Keratinocyte (primary cell): ENCODE measurements around the gene SIM2. TPM values are rescaled to one million over a fixed set of nuclear protein-coding genes. Genes with fewer than 3 reads are reported as not detected.

Source experiments
- DNase-seq: peaks from one replicate; pipeline ENCODE4 v3.0.0-alpha.2; 2011; ENCODE audit warnings: low read depth, missing footprints, low spot score
- FAIRE-seq: peaks from 2 replicates; lab custom pipeline; 2011; peaks lifted over from hg19 to GRCh38; lab: Jason Lieb, UNC
- H2AFZ ChIP-seq: 2 replicates; pipeline ENCODE4 v1.6.0; 2012; ENCODE audit warnings: low read length, control low read depth, inconsistent platforms; ENCODE audit not compliant: control insufficient read depth
- H3K27ac ChIP-seq: 2 replicates; pipeline ENCODE4 v1.5.1; 2011; ENCODE audit warnings: low read length; ENCODE audit not compliant: control insufficient read depth, insufficient read depth
- H3K27me3 ChIP-seq: 3 replicates; pipeline ENCODE4 v1.6.0; 2011; ENCODE audit warnings: low read length; ENCODE audit not compliant: control insufficient read depth, insufficient read depth; ENCODE audit errors: extremely low read depth
- H3K36me3 ChIP-seq, 2 experiments: 2 replicates in 1 of 2; 3 replicates in 1 of 2; pipeline ENCODE4 v1.5.1; 2011; ENCODE audit warnings: low read length in 2 of 2, mild to moderate bottlenecking in 1 of 2; ENCODE audit not compliant: control insufficient read depth in 2 of 2, insufficient read depth in 2 of 2; ENCODE audit errors: extremely low read depth in 1 of 2
- H3K4me1 ChIP-seq: 3 replicates; pipeline ENCODE4 v1.5.1; 2011; ENCODE audit warnings: low read length; ENCODE audit not compliant: control insufficient read depth, insufficient read depth; ENCODE audit errors: extremely low read depth
- H3K4me2 ChIP-seq: 3 replicates; pipeline ENCODE4 v1.6.0; 2011; ENCODE audit warnings: low read depth, low read length; ENCODE audit not compliant: control insufficient read depth, insufficient read depth; ENCODE audit errors: extremely low read depth
- H3K4me3 ChIP-seq, 3 experiments: fragments of 200-600 bp in 1 of 3; sonication (generic) in 1 of 3; 2 replicates in 2 of 3; 3 replicates in 1 of 3; pipeline ENCODE4 v1.5.1; 2011 to 2016; ENCODE audit warnings: low read length in 3 of 3, mild to moderate bottlenecking in 3 of 3, control low read depth in 2 of 3, inconsistent platforms in 1 of 3, low read depth in 1 of 3, mixed read lengths in 1 of 3, mixed run types in 1 of 3, moderate library complexity in 1 of 3; ENCODE audit not compliant: control insufficient read depth in 2 of 3, insufficient read depth in 2 of 3; ENCODE audit errors: extremely low read depth in 1 of 3
- H3K79me2 ChIP-seq: 2 replicates; pipeline ENCODE4 v1.6.0; 2012; ENCODE audit warnings: low read length; ENCODE audit not compliant: control insufficient read depth, insufficient read depth
- H3K9ac ChIP-seq: 3 replicates; pipeline ENCODE4 v1.6.0; 2011; ENCODE audit warnings: low read length; ENCODE audit not compliant: control insufficient read depth, insufficient read depth; ENCODE audit errors: extremely low read depth
- H3K9me1 ChIP-seq: 3 replicates; pipeline ENCODE4 v1.6.0; 2011; ENCODE audit warnings: low read length; ENCODE audit not compliant: control insufficient read depth, insufficient read depth; ENCODE audit errors: extremely low read depth
- H3K9me3 ChIP-seq: 2 replicates; pipeline ENCODE4 v1.5.1; 2012; ENCODE audit warnings: low read depth, low read length; ENCODE audit not compliant: control insufficient read depth
- H4K20me1 ChIP-seq: 3 replicates; pipeline ENCODE4 v1.6.0; 2011; ENCODE audit warnings: low read length; ENCODE audit not compliant: control insufficient read depth, insufficient read depth; ENCODE audit errors: extremely low read depth
- EZH2 ChIP-seq: IDR thresholded peaks from one replicate; pipeline ENCODE4 v1.6.1; 2012; ENCODE audit warnings: inconsistent platforms, mild to moderate bottlenecking, low read length, moderate library complexity
- dilution Hi-C: fragments of 300-500 bp; cut with MboI; formaldehyde crosslinking; loops from one replicate; pipeline ENCODE4 v1.7.0; 2020; ENCODE audit warnings: low sequenced_read_pairs; ENCODE audit not compliant: extremely low pct_ligation_motif_present
- polyA plus RNA-seq, 5 experiments: library from polyadenylated mRNA; depleted of rRNA in 3 of 5; stranded (reverse) in 3 of 5; stranded (forward) in 1 of 5; unstranded in 1 of 5; fragments of >200 nt; gene quantifications; 1 replicate in 1 of 5; 2 replicates in 3 of 5; 3 replicates in 1 of 5; pipeline versions ENCODE4 v1.2.1 to v1.2.3, GENCODE V29; 2011 to 2012; ENCODE audit warnings: missing spikeins in 2 of 5, low read depth in 1 of 5, low replicate concordance in 1 of 5
- TF ChIP-seq, protein P1 (sequence below), 3 experiments: IDR thresholded peaks in 1 of 3; conservative IDR thresholded peaks in 1 of 3; optimal IDR thresholded peaks in 1 of 3; 2 replicates in 2 of 3; 3 replicates in 1 of 3; pipeline versions ENCODE3 to v1.5.1; 2011; ENCODE audit warnings: low read length in 3 of 3, mild to moderate bottlenecking in 3 of 3, moderate library complexity in 2 of 3, control low read depth in 1 of 3, inconsistent platforms in 1 of 3; ENCODE audit not compliant: insufficient read depth in 2 of 3; ENCODE audit errors: extremely low read depth in 1 of 3

The SIM2 gene
- polyA plus RNA-seq, 1 donor (not counting 4 experiments of a cell fraction or from before 2014, with no cell fraction given): 0.05 TPM

DNA sequence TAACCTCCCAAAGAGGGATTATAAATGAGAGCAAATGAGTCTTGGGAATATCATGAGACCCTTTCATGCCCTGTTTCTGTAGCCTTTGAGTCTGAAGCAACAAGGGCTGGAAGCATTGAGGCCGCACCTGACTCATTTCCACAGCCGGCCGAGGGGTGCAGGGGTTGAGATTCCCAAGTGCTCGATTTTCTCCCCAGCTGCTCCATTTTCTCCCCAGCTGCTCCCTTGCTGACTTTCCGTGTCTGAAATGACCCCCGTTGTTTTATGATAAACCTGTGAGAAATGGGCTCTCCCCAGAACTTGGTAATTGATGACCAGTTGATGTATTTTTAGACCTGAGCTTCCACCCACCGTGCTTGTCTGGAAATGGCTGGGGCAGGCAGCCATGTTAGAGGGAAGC lies 22.9 kb downstream of the SIM2 start:
- H3K4me3 ChIP-seq: no peak overlapping the region
- FAIRE-seq (no peak), DNase-seq (no peak)
- dilution Hi-C loops: no loop called here
- no peak overlapping the region for H3K4me2 ChIP-seq
- no peaks in the 10 kb centered on the region for H3K9me3 ChIP-seq
- no peak overlapping the region for H2AFZ ChIP-seq
- H3K9me1 ChIP-seq: no peaks in the 10 kb centered on the region
- H3K9ac ChIP-seq: no peak overlapping the region
- no peaks in the 10 kb centered on the region for H4K20me1 ChIP-seq
- H3K27me3 ChIP-seq: peaks cover 4% of the 10 kb centered on the region
- no peak overlapping the region for H3K27ac ChIP-seq
- TF ChIP-seq, protein P1, sequence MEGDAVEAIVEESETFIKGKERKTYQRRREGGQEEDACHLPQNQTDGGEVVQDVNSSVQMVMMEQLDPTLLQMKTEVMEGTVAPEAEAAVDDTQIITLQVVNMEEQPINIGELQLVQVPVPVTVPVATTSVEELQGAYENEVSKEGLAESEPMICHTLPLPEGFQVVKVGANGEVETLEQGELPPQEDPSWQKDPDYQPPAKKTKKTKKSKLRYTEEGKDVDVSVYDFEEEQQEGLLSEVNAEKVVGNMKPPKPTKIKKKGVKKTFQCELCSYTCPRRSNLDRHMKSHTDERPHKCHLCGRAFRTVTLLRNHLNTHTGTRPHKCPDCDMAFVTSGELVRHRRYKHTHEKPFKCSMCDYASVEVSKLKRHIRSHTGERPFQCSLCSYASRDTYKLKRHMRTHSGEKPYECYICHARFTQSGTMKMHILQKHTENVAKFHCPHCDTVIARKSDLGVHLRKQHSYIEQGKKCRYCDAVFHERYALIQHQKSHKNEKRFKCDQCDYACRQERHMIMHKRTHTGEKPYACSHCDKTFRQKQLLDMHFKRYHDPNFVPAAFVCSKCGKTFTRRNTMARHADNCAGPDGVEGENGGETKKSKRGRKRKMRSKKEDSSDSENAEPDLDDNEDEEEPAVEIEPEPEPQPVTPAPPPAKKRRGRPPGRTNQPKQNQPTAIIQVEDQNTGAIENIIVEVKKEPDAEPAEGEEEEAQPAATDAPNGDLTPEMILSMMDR (optimal IDR thresholded peaks at IDR 0.05 in 1 of 3, IDR thresholded peaks at IDR 0.05 in 1 of 3, conservative IDR thresholded peaks at IDR 0.05 in 1 of 3; ENCODE audit: extremely low read depth in 1 of 3, insufficient read depth in 2 of 3, low read length in 3 of 3): no peak
- TF ChIP-seq EZH2: no peak
- H3K4me1 ChIP-seq: peaks cover 13% of the 10 kb centered on the region
- no peaks in the 10 kb centered on the region for H3K36me3 ChIP-seq
- no peaks in the 10 kb centered on the region for H3K79me2 ChIP-seq

DNA sequence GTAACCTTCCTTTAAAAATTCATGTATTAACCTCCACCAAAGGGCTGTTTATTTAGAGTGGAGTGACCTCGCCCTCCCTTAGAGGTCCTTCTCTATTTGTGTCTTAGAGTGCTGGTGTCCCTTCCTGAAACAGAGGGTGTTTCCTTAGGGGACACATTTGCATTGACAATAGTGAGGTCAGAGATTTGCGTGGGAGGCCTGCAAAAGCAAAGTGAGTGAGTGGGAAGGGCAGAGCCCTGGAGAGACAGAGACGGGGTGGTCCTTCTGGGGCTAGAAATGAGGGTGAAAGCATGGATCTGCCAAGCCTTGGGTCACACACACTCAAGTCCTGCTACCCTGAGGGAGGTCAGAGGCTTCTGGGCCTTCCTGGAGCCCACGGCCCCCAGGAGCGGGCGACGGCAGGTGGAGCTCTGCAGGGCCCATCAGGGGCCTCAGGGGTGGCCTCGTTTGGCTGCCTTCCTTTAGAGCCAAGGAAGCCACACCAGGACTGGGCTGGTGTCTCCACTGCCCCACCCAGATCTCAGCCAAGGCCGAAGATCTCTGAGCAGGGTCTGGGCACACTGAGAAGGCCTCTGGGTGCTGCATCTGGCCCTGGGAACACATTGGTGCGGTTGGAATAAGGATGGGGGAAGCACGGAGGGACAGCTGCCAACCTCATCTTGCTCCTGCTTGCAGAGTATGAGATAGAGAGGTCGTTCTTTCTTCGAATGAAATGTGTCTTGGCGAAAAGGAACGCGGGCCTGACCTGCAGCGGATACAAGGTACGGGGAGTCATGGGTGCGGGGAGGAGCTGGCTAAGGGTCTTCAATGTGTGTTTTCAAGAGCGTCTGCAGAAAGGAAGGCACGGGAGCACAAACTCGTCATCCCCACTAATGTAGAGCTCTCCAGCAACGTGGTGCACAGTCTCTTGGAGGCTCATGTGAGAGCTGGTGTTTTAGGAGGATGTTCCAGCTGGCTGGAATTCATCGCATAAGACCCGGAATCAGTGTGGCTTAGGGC lies 23.8 kb downstream of the SIM2 start:
- Histone ChIP-seq H2AFZ (no peak overlapping the region), H3K9me3 (no peaks in the 10 kb centered on the region), H4K20me1 (no peaks in the 10 kb centered on the region), H3K79me2 (no peaks in the 10 kb centered on the region), H3K27me3 (peaks cover 4% of the 10 kb centered on the region), H3K36me3 (no peaks in the 10 kb centered on the region), H3K4me3 (no peak overlapping the region), H3K4me2 (no peak overlapping the region), H3K4me1 (peaks cover 13% of the 10 kb centered on the region), H3K27ac (no peak overlapping the region), H3K9ac (no peak overlapping the region), H3K9me1 (no peaks in the 10 kb centered on the region)
- DNase-seq (no peak), FAIRE-seq (no peak)
- dilution Hi-C loops: no loop called here
- no peak for TF ChIP-seq EZH2
- TF ChIP-seq, protein P1 (optimal IDR thresholded peaks at IDR 0.05 in 1 of 3, IDR thresholded peaks at IDR 0.05 in 1 of 3, conservative IDR thresholded peaks at IDR 0.05 in 1 of 3; ENCODE audit: extremely low read depth in 1 of 3, insufficient read depth in 2 of 3, low read length in 3 of 3): no peak
